WI38 (cell line): ENCODE data around the gene ZNF302.

Experiments
- H3K4me3 ChIP-seq: 2 replicates; pipeline ENCODE4 v1.5.1; 2011; ENCODE audit warnings: low read depth, mild to moderate bottlenecking, control low read depth, low read length
- TF ChIP-seq, protein P1 (sequence below): IDR thresholded peaks from 2 replicates; pipeline ENCODE4 v1.5.1; 2012; ENCODE audit warnings: low read depth, mild to moderate bottlenecking, control low read depth, low read length

ZNF302 gene

GRCh38 chr19:34677386-34678084 is at the start of gene ZNF302:
Gene ZNF302, plus strand, starts transcription at chr19:34677678. Its CDS starts 1,127 bp downstream, at chr19:34678805.
- peak within 1 kb of the TSS; percentile 71 for H3K4me3 ChIP-seq
- TF ChIP-seq, protein P1, sequence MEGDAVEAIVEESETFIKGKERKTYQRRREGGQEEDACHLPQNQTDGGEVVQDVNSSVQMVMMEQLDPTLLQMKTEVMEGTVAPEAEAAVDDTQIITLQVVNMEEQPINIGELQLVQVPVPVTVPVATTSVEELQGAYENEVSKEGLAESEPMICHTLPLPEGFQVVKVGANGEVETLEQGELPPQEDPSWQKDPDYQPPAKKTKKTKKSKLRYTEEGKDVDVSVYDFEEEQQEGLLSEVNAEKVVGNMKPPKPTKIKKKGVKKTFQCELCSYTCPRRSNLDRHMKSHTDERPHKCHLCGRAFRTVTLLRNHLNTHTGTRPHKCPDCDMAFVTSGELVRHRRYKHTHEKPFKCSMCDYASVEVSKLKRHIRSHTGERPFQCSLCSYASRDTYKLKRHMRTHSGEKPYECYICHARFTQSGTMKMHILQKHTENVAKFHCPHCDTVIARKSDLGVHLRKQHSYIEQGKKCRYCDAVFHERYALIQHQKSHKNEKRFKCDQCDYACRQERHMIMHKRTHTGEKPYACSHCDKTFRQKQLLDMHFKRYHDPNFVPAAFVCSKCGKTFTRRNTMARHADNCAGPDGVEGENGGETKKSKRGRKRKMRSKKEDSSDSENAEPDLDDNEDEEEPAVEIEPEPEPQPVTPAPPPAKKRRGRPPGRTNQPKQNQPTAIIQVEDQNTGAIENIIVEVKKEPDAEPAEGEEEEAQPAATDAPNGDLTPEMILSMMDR: no peak

GRCh38 chr19:34633802-34634201 is 43.7 kb upstream of the ZNF302 start:
- H3K4me3 ChIP-seq: no peak overlapping the region
- TF ChIP-seq, protein P1: no peak

DNA sequence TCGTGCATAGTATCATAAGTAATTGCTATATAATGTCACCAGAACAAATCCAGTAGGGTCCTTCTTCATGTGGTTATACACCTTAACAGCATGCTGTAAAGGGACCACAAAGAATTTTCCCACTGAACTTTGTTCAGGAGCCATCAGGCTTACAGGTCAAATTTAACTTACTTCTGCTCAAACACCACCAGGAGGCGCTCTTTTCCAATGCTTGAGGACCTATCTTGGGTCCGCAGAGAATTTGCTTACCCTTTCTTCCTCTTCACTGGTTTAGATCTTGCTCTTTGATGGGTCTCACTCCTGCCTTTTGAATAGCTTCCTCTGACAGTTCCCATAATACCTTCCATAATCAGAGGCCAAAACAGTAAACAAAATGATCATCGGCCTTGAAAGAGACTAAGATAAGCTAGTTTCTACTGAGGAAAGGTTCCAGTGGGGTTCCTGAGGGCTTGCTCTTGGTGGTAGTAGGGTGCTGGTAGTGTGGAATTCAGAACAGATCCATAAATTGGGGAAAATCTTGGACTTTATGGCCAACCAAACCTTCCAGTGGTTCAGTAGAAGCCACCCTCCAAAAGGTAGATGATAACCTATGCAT is 37.9 kb upstream of the ZNF302 start:
- H3K4me3 ChIP-seq: no peak overlapping the region
- TF ChIP-seq, protein P1: peak; percentile 74

DNA sequence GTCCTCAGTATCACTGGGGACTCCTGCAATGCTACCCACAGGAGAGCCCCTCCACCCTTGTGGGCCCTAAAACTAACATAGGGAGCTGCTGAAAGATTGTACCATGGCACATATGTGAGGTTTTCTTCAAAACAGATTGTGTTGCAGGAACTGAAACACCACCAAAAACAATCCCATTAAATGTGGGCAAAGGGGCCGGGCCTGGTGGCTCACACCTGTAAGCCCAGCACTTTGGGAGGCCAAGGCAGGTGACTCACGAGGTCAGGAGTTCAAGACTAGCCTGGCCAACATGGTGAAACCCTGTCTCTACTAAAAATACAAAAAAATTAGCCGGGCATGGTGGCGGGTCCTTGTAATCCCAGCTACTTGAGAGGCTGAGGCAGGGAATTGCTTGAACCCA is 35.2 kb upstream of the ZNF302 start:
- TF ChIP-seq, protein P1: no peak
- no peak overlapping the region for H3K4me3 ChIP-seq

- H3K4me3 ChIP-seq: no peak overlapping the region
- TF ChIP-seq, protein P1: no peak
These were observed 32.5 kb upstream of the ZNF302 start for GRCh38 chr19:34644991-34645461.

- H3K4me3 ChIP-seq: no peak overlapping the region
- TF ChIP-seq, protein P1: no peak
These were observed 31.9 kb upstream of the ZNF302 start for GRCh38 chr19:34645551-34645950.

- TF ChIP-seq, protein P1: no peak
- no peak overlapping the region for H3K4me3 ChIP-seq
These were observed 27.5 kb upstream of the ZNF302 start for GRCh38 chr19:34649886-34650543.
